GM19324 (cell line): ENCODE results near the gene AHSA1.
"Not testable (repeated sequence)": the region's sequence is repeated elsewhere in the genome, so short reads cannot be mapped to it uniquely, and the experiment has no call there.

Experiments
- ATAC-seq: cut with Tn5 transposase; IDR thresholded peaks from one replicate; pipeline ENCODE4 v1.9.1; 2021; ENCODE audit warnings: mild to moderate bottlenecking, moderate library complexity; ENCODE audit not compliant: unreplicated experiment, low FRiP score

The AHSA1 gene

GRCh38 chr14:77457522-77458248 is at the start of gene AHSA1, which contains the start of gene VIPAS39:
TSS of gene AHSA1 (plus strand) at chr14:77458093. CDS start at chr14:77458190, 97 bp downstream.
TSS of gene VIPAS39 (minus strand) at chr14:77457601. CDS start at chr14:77454102, 3,499 bp downstream.
- ATAC-seq, result peak; percentile 94

GRCh38 chr14:77409131-77409533 is 48.8 kb upstream of the AHSA1 start:
- no peak for ATAC-seq

- ATAC-seq, result not testable (repeated sequence)
Observed at GRCh38 chr14:77415403-77416030, 42.4 kb upstream of the AHSA1 start.

- not testable (repeated sequence) for ATAC-seq
Observed at GRCh38 chr14:77416098-77416497, 41.8 kb upstream of the AHSA1 start.

- ATAC-seq, result no peak
Observed at GRCh38 chr14:77416836-77417235, 41.1 kb upstream of the AHSA1 start.

GRCh38 chr14:77421201-77421600 is 36.7 kb upstream of the AHSA1 start:
- no peak for ATAC-seq

GRCh38 chr14:77423423-77423822 is 34.5 kb upstream of the AHSA1 start, which contains the start of gene NOXRED1:
TSS of gene NOXRED1 (minus strand) at chr14:77423523. CDS start at chr14:77422889, 634 bp downstream.
- no peak for ATAC-seq

GRCh38 chr14:77424862-77425261 is 33.0 kb upstream of the AHSA1 start:
- ATAC-seq, result no peak

- no peak for ATAC-seq
Observed at GRCh38 chr14:77426396-77426795, 31.5 kb upstream of the AHSA1 start.

GRCh38 chr14:77436042-77436441 is 21.9 kb upstream of the AHSA1 start:
- no peak for ATAC-seq

- no peak for ATAC-seq
Observed at GRCh38 chr14:77438596-77438995, 19.3 kb upstream of the AHSA1 start.

GRCh38 chr14:77439861-77440260 is 18.0 kb upstream of the AHSA1 start:
- ATAC-seq, result no peak

- no peak for ATAC-seq
Observed at GRCh38 chr14:77442196-77442595, 15.7 kb upstream of the AHSA1 start.

GRCh38 chr14:77455966-77456640 is 1.8 kb upstream of the AHSA1 start:
- no peak for ATAC-seq

GRCh38 chr14:77457115-77457521 is 775 bp upstream of the AHSA1 start:
- no peak for ATAC-seq

- peak; percentile 19 for ATAC-seq
Observed at GRCh38 chr14:77458249-77458950, 507 bp downstream of the AHSA1 start.

GRCh38 chr14:77459072-77459723 is 1.3 kb downstream of the AHSA1 start:
- ATAC-seq, result no peak

GRCh38 chr14:77467801-77468200 is 9.9 kb downstream of the AHSA1 start:
- ATAC-seq, result no peak

- no peak for ATAC-seq
Observed at GRCh38 chr14:77469067-77469505, 11.2 kb downstream of the AHSA1 start.

GRCh38 chr14:77469539-77469938 is 11.6 kb downstream of the AHSA1 start:
- no peak for ATAC-seq
